ENCODE data around the gene CCDC106.

GRCh38 chr19:55640577-55641425 is 7.2 kb upstream of the CCDC106 start, which contains the start of gene ZNF580:
- TF ChIP-seq POLR2AphosphoS5 (IDR thresholded peaks at IDR 0.05; ENCODE audit: low read depth, low read length) (no peak), POLR2A (IDR thresholded peaks at IDR 0.05; ENCODE audit: low read depth, low read length) (no peak), SPI1 (IDR thresholded peaks at IDR 0.05; ENCODE audit: low read depth, low read length) (no peak)

Data from GM12891 (cell line).